Stimulated activated CD4-positive, alpha-beta T cell treated with anti-CD3 and anti-CD28 coated beads, Interleukin-1b, Interleukin-23, amount 100 ng/mL, for 4 hours (primary cell): ENCODE measurements around the gene MCM9.

Source experiments
- DNase-seq, 2 donors: peaks; one replicate each; pipeline ENCODE4 v3.0.0-alpha.2; 2020; ENCODE audit warnings: low read depth in 2 of 2

MCM9 gene

GRCh38 chr6:118864341-118865099 lies 70.4 kb downstream of the MCM9 start:
- DNase-seq, result no peak

- DNase-seq, result no peak
These were observed 72.5 kb downstream of the MCM9 start for GRCh38 chr6:118862443-118862842.

- DNase-seq, result no peak
These were observed 74.1 kb downstream of the MCM9 start for GRCh38 chr6:118860880-118861279.

GRCh38 chr6:118860363-118860762 lies 74.6 kb downstream of the MCM9 start:
- no peak for DNase-seq

DNA sequence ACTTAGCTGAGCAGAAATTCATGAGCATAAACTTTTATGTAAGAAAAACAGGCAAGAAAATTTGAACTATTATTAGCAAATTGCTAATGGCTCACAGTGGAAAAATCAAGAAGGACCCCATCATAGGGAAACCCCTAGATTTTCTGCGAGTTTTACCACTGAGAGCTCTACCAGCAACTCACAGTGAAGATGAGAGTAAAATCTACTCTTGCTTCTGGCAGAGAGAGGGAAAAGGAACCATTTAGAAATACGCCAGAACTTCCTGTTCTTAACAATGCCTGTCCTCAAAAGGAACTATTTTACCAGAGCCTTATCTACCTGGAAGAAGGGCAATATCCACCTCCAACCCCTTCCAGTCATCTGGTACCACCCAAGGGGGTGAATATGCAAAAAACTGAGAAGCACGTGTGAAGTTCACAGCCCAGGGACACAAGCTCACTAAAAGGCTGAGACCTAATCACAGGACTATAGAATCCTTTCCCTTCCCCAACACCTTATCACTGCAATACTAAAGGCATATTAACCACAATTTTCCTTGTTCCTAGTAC lies 75.4 kb downstream of the MCM9 start:
- DNase-seq, result no peak

DNA sequence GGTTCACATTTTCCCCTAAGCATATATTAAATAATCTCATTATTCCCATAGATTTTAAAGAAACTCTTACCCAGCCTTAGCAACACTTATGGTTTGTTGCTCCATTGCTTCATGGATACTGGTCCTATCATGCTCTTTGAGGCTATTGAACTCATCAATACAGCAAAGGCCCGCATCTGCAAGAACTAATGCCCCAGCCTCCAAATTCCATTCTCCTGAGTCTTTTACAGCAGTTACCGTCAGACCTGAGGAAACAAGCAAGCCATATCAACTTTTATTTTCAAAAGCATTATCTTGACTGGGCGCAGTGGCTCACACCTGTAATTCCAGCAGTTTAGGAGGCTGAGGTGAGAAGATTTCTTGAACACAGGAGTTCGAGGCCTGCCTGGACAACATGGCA lies 78.7 kb downstream of the MCM9 start:
- DNase-seq, result no peak

- no peak for DNase-seq
These were observed 81.6 kb downstream of the MCM9 start for GRCh38 chr6:118853408-118853807.

- no peak for DNase-seq
These were observed 90.0 kb downstream of the MCM9 start for GRCh38 chr6:118844915-118845314.

GRCh38 chr6:118843685-118844390 lies 91.1 kb downstream of the MCM9 start:
- DNase-seq, result no peak

- DNase-seq, result no peak
These were observed 104.3 kb downstream of the MCM9 start for GRCh38 chr6:118830691-118831090.

GRCh38 chr6:118829817-118830478 lies 105.0 kb downstream of the MCM9 start:
- no peak for DNase-seq

DNA sequence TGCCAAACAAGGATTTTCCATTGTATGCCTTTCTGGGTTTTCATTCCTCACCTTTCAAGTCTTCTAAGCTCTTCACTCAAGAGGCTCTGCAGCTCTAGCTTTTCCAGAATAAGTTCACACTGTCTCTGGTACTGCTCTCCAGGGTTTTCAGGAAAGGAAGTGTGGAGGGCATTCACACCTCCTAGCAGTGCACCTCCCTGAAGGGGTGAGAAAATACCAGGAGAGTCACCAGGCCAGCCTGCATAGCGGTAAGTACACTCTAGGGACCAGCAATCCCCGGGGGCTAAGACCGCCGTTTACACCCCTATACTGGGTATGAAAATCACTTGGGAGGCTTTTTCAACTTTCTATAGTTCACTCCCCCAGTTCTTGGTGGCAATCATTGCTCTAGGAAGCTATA lies 108.9 kb downstream of the MCM9 start:
- DNase-seq, result no peak

DNA sequence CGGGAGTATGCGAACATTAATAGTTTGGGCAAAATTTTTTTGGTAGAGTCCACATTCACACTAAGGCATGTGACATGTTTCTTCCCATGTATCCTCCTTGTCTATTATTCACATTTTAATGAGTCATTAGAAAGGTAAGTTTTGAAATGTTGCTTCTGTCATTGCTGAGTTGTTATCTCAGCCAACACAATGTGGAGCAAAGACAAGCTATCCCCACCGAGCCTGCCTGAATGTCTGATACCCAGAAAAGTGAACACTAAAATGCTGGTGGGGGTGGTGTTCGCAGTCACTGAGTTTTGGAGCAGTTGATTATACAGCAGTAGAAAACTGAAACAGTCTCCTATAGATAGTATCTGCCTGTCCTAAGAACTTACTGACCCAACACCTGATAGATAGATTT lies 109.3 kb downstream of the MCM9 start:
- no peak for DNase-seq

GRCh38 chr6:118815495-118815894 lies 119.5 kb downstream of the MCM9 start:
- no peak for DNase-seq

GRCh38 chr6:118813775-118814174 lies 121.2 kb downstream of the MCM9 start:
- DNase-seq, result no peak

- DNase-seq, result no peak
These were observed 122.0 kb downstream of the MCM9 start for GRCh38 chr6:118812970-118813369.

DNA sequence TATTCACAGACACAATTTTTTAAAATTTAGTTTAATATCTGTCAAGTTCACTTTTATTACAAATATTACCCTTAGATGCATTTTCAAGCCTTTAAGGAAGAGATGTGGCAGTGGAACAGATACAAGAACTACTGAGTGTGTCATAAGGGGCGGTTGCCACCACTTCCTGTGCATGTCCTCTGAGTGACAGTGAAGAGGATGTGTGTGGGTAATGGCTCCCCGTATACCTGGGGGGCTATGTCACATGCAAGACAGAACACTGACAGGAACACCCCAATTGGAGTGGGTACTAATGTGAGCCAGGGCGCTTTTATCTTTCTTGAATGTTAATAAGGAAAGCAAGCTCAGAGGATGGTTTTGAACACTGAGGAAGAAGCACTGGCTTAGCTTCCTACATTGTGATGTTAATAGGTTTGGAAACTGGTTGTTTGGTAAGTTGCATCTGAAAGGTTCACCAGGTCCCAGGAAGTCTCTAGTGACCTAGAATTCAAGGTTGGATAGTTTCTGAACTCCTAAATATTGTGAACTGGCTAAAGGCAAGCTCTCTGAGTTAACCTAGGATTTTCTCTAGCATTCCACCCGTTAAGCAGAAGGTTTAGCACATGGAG lies 124.4 kb downstream of the MCM9 start:
- peak; percentile 27 to 55 for DNase-seq

DNA sequence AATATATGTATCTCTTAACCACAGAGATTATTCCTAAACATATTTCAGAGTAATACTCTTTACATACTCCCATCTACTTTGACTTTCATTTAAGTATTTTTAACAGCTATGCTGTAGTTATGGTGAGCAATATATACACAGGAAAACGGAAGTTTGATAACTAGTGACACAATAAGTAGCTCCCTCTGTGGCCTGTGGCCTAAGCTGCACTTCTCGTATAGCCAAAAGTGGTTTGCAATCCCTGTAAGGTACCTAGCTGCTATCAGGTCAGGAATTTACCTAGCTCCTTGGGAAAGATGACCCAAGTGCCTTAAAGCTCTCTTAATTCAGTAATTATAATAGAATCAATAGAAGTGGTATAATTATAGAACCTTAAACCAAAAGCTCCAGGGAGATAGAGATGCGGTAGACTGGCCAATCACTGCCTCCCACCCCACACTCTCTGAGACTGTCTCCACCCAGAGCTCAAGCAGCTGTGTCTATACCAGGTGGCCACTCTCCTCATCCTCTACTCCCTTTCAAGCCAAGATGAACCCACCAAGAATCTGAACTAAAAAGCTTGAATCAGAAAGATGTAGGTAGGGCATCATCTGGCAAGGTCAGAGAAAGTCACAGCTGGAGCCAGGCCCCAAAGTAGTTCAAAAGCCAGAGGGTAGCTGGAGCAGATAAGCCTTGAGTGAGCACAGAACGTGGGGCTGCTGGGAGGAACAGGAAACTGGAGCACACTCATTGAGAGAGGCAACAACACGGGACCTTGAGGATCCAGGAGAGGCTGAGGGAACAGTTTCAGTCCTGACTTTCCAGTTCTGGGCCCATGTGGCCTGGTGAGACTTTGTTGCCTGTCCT lies 125.9 kb downstream of the MCM9 start:
- no peak for DNase-seq

DNA sequence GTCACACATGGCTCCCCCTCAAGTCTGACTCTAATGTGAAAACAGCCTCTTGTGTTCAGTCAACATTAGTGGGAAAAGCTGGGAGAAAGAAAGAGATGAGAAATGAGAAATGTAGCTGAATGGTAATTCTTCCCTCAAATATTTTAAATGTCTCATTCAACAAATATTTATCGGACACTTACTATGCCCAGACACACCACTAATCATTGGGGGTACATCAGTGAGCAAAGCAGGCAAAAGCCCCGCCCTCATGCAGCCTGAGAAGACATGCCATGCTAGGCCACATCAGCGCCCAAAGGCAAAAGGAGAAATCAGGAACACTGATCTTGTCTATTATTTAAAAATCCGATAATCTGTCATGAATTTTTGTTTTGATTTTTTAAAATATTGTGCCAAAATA lies 130.9 kb downstream of the MCM9 start:
- DNase-seq, result no peak

- DNase-seq, result no peak
These were observed 133.7 kb downstream of the MCM9 start for GRCh38 chr6:118801257-118801656.

GRCh38 chr6:118800394-118801071 lies 134.4 kb downstream of the MCM9 start:
- DNase-seq, result peak; percentile 52 to 76
